Renal cortex interstitium (tissue), 11 donors: ENCODE measurements around the gene MRC1. TPM values are rescaled to one million over a fixed set of nuclear protein-coding genes. Genes with fewer than 3 reads are reported as not detected.

Source experiments
- DNase-seq, 11 donors: peaks; one replicate each; pipeline ENCODE4 v3.0.0-alpha.2; 2013; ENCODE audit warnings: low read depth in 9 of 11, low spot score in 4 of 11; ENCODE audit errors: extremely low read depth in 1 of 11
- polyA plus RNA-seq, 3 donors: library from polyadenylated mRNA; unstranded; fragments of 120-200 nt; gene quantifications; one replicate each; pipeline ENCODE4 v1.2.1, GENCODE V29; 2013; ENCODE audit not compliant: insufficient read length in 3 of 3

Gene MRC1
- polyA plus RNA-seq, 3 donors, result 8.6 to 10.3 (median 10.2) TPM

DNA sequence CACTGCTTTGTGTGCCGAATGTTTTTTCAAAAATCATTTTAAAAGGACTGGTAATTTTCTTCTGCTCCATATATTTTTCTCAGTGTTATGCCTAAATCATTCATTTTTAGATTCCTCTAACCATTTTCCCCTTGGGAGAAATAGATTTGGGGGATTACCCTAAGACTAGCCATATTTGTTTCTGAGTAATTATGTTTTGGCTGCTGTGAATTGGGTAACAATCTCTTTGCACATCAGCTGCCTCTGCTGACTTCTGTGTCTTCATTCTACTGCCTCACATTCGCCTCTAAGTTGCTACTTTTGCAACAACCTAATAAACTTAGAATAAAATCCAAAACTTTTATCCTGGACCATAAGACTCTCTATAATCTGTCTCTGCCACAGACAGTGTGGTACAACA, 18.5 kb upstream of the MRC1 start:
- DNase-seq, result no peak

DNA sequence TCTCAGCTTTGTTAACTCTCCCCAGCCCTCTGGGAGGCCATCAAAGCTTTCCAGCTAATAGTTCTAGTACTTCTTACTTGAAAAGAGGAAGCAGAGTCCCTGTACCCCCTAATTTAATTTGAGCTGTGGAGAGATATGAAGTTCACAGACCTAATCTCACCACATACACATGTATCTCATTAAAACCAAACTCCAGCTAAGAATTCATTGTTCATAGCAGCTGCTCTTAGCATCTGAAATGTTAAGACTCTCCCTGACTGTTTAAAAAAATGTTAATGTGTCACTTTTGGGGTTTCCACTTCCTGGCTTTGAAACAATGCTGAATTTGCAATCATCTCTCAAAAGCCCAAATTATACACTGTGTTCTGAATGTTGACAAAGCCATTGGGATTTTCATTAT, 16.2 kb upstream of the MRC1 start:
- DNase-seq, result no peak

DNA sequence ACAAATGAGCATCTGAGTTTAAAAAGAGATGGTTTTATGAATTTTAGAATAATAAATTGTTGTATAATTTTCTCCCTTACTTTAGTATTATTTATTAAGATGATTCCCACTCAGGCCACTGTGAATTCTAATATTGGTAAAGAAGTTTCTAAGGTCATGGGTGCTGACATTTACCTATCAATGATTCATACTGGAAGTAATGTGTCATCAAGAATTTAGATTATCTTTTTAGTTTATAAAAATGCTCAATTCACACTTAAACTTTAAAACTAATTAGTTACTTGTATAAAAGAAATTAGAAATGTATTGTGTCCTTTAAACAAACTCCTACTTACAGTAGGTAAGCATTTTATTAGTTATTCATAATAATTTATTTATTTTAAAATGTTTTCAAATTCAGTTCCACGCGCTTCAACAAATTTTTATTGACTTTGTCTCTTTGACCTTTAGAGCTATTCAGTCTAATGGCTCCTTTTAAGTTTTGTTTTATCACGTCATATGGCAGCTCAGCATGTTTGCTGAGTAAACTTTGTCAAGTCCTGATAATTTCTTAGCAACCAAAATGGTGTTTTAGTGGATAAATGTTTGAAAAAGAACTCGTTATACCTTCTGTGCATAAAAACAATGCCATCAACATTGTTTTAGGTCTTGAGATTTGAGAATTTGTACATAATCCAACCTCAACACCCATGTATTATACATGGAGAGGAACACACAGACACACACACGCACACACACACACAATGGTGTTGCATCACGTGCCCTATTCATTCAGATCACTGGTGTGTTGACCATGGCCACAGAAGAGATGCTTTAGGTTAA, 15.1 kb upstream of the MRC1 start:
- DNase-seq, result no peak

DNA sequence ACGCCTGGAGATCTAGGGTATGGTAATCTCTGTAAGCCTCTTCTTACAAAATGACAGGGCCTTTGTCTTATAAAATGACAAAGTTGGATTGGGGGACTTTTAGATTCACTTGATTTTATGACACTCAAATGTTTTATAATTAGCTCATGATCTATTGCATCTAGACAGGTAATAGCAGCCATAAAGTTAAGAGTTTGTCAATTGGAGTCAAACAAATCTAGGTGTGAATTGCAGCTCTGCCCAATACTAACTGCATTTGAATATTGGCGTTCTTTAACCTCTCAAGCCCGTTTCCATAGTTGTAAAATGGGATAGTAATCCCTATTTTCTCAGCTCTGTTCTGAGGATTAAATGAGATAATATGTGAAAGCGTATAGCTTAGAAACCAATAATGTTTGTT, 14.1 kb upstream of the MRC1 start:
- DNase-seq, result no peak

DNA sequence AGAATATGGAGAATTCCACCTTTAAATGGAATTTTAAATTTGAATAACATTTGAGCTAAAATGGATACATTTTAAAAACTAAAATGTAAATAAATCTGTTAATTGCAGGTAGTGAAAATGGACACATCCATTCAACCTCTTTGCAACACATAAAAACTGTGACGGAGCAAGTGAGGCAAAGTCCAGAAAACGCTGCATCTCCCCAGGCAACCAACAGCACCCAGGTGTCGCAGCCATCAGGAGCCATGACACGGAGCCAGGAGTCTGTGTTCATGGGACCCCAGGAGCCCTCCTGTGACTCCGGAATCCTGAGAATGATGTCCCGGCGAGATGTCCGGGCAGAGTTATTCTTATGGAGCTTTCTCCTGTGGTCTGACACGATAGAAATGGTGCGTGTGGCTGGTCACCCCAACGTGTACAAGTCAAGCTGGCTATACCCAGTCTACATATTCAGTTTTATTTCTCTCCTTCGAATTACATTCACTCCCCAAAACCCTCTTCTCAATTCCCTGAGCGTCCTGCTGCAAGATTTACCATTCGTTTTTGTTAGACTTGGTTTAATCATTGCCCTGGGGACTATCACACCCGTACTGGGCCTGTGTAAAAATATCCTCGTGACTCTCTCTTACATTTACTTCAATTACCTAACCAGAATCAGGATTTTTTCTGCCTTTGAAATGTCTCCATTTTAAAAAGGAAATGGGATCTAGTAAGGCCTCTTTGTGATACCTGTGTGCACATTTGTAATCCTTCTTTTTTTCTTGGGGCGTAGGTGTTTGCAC, 13.1 kb upstream of the MRC1 start:
- no peak for DNase-seq

DNA sequence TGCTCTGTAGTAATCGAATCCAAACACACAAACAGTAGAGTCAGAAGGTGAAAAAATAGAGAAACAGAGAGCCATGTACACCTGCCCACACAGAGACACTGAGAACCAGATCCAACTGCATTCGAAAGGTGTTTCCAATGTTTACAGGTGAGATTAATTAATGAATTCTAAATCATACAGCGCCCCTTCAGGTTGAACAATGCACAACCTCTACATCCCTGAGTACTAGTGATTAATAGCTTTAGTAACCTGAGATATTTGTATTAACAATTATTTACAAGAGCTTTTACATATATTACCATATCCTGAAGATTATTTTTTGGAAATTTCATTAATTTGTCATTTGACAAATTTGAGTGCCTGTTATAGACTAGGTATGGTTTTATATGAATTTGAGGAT, 7.6 kb upstream of the MRC1 start:
- no peak for DNase-seq

DNA sequence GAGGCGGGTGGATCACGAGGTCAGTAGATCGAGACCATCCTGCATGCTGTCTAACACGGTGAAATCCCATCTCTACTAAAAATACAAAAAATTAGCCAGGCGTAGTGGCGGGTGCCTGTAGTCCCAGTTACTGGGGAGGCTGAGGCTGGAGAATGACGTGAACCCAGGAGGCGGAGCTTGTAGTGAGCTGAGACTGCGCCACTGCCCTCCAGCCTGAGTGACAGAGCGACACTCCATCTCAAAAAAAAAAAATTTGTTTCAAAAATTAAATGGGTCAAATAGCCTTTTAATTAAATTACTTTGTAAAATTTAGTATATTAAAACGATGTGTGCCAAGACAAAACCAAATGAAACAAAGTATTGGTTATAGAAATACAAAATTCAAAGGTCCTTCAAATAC, 6.8 kb upstream of the MRC1 start:
- no peak for DNase-seq

DNA sequence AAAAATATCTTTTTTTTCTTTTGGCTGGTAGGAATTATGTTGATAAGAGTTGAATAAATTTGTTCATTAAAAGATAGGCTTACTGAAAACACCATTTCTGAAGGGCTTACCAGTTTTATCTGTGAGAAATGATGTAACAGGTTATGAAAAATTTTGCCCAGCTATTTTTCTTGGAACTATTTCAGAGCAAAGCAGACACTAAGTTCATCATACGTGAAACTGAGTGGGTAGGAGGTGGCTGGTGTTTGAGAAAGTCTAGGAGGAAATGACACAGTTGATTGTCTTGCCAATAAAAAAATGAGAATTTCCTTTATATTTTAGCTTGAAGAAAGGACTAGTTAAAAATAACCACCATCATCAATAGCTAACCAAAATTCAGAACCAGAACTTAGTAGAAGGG, 6.2 kb upstream of the MRC1 start:
- DNase-seq, result no peak

DNA sequence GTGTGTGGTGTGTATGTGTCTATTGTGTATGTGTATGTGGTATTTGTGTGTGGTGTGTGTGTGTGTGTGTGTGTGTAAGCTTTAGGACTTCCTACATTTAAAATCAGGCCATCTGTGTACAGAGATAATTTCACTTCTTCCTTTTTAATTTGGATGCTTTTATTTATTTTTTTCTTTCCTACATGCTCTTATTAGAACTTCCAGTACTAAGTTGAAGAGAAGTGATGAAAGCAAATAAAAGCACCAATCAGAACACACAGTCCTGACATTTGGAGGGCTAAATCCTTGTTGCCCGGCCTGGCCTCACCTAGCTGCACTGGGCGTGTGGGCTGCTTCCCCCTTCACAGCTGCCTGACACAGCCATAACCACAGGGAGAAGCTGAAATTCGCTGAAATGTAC, 3.8 kb upstream of the MRC1 start:
- no peak for DNase-seq

DNA sequence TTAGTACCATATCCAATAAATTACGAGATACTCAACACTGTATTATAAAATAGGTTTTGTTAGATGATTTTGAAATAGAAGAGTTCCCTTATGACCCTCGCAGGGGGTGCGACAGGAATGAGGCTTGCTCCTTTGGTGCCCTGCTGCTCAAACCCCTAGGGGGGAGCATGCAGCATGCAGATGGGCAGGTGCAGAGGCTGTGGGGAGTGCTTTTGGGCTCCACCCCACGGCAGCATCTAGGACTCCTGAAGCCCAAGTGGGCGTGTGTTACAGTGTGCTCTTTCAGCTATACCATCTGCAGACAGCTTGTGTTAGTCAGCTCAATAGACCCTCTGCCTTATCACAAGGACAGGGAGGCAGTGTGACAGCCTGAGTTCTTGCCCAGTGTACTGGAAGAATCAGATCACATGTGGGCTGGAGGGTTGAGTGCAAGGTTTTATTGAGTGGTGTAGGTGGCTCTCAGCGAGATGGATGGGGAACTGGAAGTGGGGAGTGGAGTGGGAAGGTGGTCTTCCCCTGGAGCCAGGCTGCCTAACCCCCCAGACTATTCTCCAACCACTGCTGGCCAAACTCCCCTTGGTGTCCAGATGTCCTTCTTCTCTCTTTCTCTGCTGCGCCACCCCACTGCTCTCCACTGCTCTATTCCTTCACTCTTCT, 3.1 kb upstream of the MRC1 start:
- no peak for DNase-seq

DNA sequence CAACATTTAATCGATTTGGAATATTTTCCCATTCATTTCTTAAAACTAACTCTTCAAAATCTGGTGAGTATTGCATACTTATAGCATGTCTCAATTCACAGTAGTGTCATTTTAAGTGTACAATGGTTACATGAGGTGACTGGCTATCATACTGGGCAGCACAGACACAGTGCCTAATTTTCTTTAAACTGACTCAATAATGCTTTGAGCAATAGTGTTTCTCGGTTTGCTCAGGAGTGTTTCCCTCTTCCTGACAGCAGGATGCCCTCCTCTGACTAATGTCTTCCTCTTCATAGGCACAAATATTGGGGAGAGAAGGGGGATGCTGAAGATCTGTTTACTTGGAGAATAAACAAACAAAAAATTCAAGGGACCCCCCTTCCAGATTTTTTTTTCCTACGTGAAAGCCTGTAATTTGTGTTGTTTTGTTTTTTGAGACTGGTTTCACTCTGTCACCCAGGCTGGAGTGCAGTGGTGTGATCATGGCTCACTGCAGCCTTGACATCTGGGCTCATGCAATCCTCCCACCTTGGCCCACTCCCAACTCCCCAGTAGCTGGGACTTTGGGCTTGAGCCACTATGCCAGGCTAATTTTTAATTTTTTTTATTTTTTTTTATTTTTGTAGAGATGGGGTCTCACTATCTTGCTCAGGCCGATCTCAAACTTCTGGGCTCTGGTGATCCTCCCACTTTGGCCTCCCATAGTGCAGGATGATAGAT, 2.2 kb downstream of the MRC1 start:
- DNase-seq, result no peak

DNA sequence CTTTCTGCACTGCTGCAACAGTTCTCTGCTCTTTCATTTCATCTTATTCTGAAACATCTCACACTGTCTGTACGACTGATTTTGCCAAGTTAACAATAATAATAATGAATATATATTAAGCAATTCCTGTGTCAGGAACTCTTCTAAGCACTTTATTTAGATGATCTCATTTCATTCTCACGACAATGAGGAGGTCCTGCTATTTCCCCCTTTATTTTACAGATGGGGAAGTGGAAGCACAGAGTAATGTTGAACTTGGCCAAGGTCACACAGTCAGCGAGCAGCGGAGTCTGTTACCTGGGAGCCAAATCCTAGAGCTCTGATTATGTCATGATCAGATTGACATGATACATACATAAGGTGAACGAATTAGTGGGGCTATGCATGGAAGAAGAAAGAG, 5.8 kb downstream of the MRC1 start:
- no peak for DNase-seq

DNA sequence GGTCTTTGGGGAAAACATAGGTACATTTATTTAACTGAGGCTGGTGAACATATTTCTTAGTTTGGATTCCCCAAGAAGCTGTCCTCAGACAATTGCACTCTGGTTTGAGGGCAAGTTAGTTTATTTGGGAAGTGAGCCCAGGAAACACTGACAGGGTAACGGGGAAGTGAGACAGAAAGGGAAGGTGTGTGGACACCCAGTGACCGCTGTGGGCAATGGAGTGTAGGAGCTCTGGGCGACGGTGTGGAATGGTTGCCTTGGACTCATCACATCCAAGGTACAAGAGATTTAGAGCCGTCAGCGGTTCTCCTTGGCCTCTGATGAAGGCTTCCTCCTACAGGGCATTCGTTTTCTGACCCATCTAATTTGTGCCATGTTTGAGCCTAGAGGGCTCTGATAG, 7.1 kb downstream of the MRC1 start:
- DNase-seq, result no peak

DNA sequence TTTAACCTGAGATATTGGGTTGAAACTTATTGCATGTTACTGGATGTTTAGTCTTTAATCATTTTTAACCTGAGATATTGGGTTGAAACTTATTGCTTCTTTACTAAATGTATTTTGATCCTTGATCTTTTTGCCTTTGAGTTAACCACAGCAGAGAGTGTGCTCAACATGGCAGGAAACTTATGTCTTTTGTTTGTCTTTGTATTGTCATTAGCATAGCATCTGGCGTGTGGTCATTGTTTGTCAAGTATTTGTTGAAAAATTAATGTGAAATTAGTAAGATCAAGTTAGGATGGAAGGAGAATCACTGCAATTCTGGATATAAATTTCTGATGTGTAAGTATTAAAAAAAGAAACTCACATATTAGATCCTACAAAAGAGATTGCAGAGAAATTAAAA, 8.2 kb downstream of the MRC1 start:
- no peak for DNase-seq

DNA sequence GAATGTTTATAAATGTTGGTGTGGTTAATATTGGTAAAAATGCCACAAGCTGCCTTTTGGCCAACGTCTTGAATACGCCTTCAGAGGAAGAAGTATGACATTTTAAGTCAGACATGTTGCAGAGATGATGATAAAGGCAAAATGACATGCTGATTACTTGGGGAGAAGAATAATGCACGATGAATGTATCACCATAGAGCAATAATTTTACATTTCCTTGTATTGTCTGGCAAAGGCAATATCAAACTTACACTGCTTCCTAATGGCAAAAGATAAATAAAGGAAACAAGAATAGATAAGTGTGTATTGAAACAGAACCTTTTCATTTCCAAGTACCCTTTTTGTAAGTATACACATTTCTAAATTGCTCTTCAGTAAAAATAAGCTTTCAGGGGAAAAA, 8.6 kb downstream of the MRC1 start:
- DNase-seq, result no peak

DNA sequence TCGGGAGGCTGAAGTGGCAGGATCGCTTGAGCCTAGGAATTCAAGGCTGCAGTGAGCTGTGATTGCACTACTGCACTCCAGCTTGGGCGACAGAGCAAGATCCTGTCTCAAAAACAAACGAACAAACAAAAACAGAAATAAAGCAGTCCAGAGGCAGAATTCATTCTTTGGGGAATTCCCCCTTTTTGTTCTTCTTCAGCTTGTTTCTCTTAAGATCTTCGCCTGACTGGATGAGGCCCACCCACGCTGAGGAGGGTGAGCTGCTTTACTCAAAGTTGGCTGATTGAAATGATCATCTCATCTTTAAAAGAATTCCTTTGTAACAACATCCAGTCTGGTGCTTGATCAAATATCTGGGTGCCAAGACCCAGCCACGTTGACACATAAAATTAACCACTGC, 10.7 kb downstream of the MRC1 start:
- DNase-seq, result no peak

DNA sequence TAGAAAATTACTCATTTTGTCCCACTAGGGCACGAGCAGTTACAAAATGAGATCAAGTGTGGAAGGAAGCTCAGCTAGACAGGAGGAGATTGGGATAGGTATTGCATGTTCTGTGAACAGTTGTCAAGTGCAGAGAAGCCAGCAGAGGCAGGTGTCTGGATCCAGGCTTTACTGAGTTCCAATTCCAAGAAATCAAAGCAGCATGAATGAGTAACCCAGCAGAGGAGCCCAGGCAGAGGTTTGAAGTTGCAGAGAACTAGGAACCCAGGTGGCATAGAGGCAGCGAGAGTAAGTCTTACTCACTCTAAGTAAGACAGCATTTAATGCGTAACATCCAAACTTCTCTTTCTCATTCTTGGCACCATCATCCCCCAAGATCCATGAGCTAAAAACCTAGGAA, 11.8 kb downstream of the MRC1 start:
- DNase-seq, result no peak

DNA sequence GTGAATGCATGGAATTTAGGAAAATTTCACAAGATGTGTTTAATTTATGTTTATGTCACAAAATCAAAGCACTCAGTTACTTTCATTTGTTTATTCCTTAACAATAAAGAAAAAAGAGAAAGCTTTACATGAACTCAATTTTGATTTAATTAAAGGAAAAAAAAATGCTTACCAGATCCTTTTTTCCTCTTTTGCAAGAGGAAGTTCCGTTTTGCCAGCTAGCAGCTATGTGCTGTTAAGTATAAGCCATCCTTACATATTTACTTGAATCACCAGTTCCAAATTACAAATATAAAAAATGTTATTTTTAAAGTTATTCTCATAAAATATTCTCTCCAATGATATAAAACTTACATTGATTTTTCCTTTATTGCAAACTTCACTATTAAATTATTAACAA, 12.7 kb downstream of the MRC1 start:
- no peak for DNase-seq

DNA sequence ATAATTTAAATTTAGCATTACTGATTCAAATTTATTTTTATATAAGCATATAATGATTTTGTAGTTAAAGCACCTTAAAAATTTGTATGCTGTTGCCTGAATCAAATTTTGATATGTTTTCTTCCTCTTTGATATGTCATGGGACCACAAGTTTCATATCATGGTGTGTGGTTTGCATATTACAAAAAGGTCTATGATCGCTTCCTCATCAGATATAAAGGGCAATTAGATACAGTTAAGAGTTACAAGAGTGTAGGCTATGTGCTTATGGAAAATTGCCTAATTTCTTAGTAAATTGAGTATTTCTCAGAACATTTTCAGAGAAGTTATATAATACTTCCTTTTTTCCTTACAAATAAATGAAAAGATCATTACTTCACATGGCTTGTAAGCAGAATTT, 22.2 kb downstream of the MRC1 start:
- no peak for DNase-seq

DNA sequence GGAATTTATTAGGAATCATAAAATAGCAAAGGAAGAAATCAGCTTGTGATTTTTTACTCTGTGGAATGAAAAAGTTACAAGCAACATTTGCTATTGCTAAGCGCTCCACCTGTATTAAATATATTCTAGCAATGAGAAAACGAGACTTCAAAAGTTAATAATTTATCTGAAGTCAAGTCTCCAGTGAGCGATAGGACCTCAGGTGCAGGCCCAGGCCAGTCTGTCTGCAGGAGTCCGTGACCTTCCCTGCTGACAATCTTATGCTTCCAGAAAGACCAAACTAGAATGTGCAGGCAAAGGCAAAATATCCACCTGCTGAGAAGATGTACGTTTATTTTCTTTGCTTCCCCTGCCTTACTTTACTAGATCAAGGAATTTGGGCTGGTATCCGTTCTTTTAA, 22.7 kb downstream of the MRC1 start:
- DNase-seq, result peak in 2 of 11 donors; percentile 11 to 24
